ENCODE data around the gene MYBBP1A. TPM values are rescaled to one million over a fixed set of nuclear protein-coding genes. Genes with fewer than 3 reads are reported as not detected.

The MYBBP1A gene
- total and polyA plus RNA-seq, 2 of the 13 experiments (the other 11 are each of a cell fraction or from before 2014, with no cell fraction given) = 18.6 to 54.8 TPM

DNA sequence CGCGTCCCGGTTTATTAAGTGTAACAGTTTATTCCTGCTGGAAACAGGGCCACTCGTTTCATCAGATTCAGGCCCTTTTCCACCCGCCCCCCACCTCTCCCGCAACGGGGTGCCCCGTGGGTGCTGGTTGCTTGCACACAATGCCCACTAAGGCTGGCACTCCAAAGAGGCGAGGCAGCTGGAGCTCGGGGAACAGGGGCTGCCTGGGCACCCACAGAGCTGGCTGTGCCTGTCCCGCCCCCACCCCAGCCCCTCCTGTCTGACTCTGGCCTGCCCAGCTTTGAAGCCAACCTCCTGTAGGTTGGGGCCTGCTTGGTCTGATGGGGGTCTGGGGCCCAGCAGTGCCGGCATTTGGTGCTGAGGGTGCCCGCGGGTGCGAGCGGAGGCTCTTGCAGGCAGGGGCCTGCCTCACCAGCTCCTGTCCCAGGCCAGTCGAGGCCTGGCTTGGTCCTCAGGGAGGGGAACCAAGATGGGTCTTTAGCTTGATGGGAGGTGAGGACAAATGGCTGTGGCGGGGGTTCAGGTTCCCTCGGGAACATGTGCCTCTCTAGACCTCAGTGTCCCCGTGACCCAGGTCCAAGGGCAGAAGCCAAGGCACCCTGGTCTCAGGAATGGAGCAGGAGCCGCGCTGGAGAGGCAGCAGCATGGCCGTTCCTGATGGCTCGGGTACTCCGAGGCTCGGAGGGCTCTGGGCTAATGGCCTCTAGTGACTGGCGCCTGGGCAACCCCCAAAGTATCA lies 20.1 kb downstream of the MYBBP1A start (continued):
- TF ChIP-seq, protein P1, sequence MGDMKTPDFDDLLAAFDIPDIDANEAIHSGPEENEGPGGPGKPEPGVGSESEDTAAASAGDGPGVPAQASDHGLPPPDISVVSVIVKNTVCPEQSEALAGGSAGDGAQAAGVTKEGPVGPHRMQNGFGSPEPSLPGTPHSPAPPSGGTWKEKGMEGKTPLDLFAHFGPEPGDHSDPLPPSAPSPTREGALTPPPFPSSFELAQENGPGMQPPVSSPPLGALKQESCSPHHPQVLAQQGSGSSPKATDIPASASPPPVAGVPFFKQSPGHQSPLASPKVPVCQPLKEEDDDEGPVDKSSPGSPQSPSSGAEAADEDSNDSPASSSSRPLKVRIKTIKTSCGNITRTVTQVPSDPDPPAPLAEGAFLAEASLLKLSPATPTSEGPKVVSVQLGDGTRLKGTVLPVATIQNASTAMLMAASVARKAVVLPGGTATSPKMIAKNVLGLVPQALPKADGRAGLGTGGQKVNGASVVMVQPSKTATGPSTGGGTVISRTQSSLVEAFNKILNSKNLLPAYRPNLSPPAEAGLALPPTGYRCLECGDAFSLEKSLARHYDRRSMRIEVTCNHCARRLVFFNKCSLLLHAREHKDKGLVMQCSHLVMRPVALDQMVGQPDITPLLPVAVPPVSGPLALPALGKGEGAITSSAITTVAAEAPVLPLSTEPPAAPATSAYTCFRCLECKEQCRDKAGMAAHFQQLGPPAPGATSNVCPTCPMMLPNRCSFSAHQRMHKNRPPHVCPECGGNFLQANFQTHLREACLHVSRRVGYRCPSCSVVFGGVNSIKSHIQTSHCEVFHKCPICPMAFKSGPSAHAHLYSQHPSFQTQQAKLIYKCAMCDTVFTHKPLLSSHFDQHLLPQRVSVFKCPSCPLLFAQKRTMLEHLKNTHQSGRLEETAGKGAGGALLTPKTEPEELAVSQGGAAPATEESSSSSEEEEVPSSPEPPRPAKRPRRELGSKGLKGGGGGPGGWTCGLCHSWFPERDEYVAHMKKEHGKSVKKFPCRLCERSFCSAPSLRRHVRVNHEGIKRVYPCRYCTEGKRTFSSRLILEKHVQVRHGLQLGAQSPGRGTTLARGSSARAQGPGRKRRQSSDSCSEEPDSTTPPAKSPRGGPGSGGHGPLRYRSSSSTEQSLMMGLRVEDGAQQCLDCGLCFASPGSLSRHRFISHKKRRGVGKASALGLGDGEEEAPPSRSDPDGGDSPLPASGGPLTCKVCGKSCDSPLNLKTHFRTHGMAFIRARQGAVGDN (CRISPR knock-in tag; IDR thresholded peaks at IDR 0.05) = peak; percentile 14; the same call in 1 of the 2 replicates
- TF ChIP-seq, protein P2, sequence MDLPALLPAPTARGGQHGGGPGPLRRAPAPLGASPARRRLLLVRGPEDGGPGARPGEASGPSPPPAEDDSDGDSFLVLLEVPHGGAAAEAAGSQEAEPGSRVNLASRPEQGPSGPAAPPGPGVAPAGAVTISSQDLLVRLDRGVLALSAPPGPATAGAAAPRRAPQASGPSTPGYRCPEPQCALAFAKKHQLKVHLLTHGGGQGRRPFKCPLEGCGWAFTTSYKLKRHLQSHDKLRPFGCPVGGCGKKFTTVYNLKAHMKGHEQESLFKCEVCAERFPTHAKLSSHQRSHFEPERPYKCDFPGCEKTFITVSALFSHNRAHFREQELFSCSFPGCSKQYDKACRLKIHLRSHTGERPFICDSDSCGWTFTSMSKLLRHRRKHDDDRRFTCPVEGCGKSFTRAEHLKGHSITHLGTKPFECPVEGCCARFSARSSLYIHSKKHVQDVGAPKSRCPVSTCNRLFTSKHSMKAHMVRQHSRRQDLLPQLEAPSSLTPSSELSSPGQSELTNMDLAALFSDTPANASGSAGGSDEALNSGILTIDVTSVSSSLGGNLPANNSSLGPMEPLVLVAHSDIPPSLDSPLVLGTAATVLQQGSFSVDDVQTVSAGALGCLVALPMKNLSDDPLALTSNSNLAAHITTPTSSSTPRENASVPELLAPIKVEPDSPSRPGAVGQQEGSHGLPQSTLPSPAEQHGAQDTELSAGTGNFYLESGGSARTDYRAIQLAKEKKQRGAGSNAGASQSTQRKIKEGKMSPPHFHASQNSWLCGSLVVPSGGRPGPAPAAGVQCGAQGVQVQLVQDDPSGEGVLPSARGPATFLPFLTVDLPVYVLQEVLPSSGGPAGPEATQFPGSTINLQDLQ (CRISPR knock-in tag; IDR thresholded peaks at IDR 0.05) = no peak
- 0 out of 4 replicates have a peak, but pooled peaks of 1 of the 2 experiments have one; percentile 20 for TF ChIP-seq POLR2A (IDR thresholded peaks at IDR 0.05; ENCODE audit: insufficient read depth in 1 of 2, low read depth in 2 of 2, low read length in 2 of 2)
- TF ChIP-seq ZNF331 (CRISPR knock-in tag; IDR thresholded peaks at IDR 0.05) = no peak
